Muscle layer of duodenum (tissue), 2 donors: Measurements from ENCODE around the gene TAS2R3.
"Not testable (repeated sequence)": the region's sequence is repeated elsewhere in the genome, so short reads cannot be mapped to it uniquely, and the experiment has no call there.

Source experiments
- H3K27ac ChIP-seq: one replicate; pipeline ENCODE4 v1.7.0; 2013; ENCODE audit warnings: mild to moderate bottlenecking, low read length
- H3K27me3 ChIP-seq: one replicate; pipeline ENCODE4 v1.7.0; 2013; ENCODE audit warnings: low read depth, mild to moderate bottlenecking, control low read depth, low read length
- H3K36me3 ChIP-seq, 2 donors: one replicate each; pipeline ENCODE4 v1.7.0; 2013; ENCODE audit warnings: low read length in 2 of 2, control low read depth in 1 of 2, mild to moderate bottlenecking in 1 of 2; ENCODE audit not compliant: insufficient read depth in 2 of 2, control insufficient read depth in 1 of 2
- H3K4me1 ChIP-seq, 2 donors: one replicate each; pipeline ENCODE4 v1.7.0; 2013; ENCODE audit warnings: low read length in 2 of 2, mild to moderate bottlenecking in 2 of 2, control low read depth in 1 of 2, moderate library complexity in 1 of 2; ENCODE audit not compliant: insufficient read depth in 2 of 2, control insufficient read depth in 1 of 2
- H3K4me3 ChIP-seq, 2 donors: one replicate each; pipeline ENCODE4 v1.7.0; 2013; ENCODE audit warnings: low read length in 2 of 2, low read depth in 1 of 2, mild to moderate bottlenecking in 1 of 2
- H3K9me3 ChIP-seq, 2 donors: one replicate each; pipeline ENCODE4 v1.7.0; 2013; ENCODE audit warnings: low read length in 2 of 2, control low read depth in 1 of 2, mild to moderate bottlenecking in 1 of 2; ENCODE audit not compliant: control insufficient read depth in 1 of 2
- donor health status: healthy.

The TAS2R3 gene

DNA sequence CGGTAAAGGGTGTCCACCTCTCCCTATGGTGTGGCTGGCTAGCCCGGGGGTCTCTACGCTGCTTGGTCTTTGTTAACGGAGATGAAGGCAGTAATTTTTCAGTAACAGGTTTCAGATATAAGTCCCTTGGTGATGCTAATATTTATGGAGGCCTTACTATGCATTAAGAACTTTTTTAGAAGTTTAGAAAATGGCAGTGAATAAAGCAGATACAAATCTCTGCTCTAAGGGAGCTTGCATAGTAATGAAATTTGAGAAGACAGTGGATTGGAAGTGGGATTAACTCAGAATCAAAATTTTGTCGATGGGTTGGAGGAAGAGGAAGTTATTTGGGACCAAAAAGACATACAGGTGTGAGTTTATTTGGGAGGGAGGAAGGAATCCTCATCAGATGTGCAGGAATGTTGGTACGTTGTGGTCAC, 25.3 kb upstream of the TAS2R3 start:
- peak overlapping the region; percentile 81 to 91 for H3K4me3 ChIP-seq
- no peaks in the 10 kb centered on the region for H3K9me3 ChIP-seq
- H3K27me3 ChIP-seq, result no peaks in the 10 kb centered on the region
- H3K27ac ChIP-seq, result peak overlapping the region; percentile 93
- H3K36me3 ChIP-seq, result peaks cover 23 to 29% of the 10 kb centered on the region in 2 donors
- H3K4me1 ChIP-seq, result peaks cover 6 to 21% of the 10 kb centered on the region in 2 donors

DNA sequence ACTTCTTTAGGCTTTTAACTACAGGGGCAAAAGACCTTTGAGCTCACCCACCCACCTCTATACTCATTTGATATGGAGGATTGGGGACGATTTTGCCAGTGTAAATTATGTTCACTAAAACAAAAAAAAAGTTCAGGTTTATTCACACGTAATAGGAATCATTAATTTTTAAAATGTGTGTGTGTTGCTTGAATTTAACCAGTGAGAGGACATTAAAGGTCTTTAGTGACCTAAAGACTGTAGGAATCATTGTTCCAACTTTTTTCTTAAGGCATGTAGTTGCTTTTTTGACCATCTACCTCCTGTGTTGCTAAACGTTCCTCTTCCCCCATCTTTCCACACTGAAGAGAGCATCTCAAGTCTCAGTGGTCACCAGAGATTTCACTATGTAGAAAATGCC, 24.6 kb upstream of the TAS2R3 start:
- no peak overlapping the region for H3K27ac ChIP-seq
- peaks cover 30 to 35% of the 10 kb centered on the region in 2 donors for H3K36me3 ChIP-seq

DNA sequence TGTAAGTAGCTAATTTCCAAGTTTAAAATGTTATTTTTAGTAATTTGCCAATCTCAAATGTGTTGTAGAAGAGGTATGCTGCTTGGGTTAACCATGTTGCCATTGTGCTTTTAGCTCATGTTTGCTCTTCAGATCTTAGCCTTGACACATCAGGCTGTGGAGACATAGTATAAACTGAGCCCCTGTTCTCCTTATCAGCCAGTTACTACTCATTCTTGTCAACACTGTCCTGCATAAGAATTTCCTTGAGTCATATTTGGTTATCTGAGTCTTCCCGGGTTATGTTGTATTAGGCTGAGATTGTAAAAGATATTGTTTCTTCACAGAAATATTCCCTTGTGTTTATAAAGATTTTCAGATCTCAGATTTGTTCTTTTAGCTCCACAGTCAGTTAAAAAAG, 21.7 kb upstream of the TAS2R3 start:
- no peak overlapping the region for H3K4me3 ChIP-seq
- H3K9me3 ChIP-seq, result no peaks in the 10 kb centered on the region
- H3K4me1 ChIP-seq, result peaks cover 6 to 16% of the 10 kb centered on the region in 2 donors
- H3K27ac ChIP-seq, result no peak overlapping the region
- no peaks in the 10 kb centered on the region for H3K27me3 ChIP-seq
- peaks cover 41 to 56% of the 10 kb centered on the region in 2 donors for H3K36me3 ChIP-seq

More for the DNA sequence above, 24.6 kb upstream of the TAS2R3 start:
- no peaks in the 10 kb centered on the region for H3K27me3 ChIP-seq
- peak overlapping the region; percentile 81 to 91 for H3K4me3 ChIP-seq
- no peaks in the 10 kb centered on the region for H3K9me3 ChIP-seq
- H3K4me1 ChIP-seq, result peaks cover 6 to 21% of the 10 kb centered on the region in 2 donors

DNA sequence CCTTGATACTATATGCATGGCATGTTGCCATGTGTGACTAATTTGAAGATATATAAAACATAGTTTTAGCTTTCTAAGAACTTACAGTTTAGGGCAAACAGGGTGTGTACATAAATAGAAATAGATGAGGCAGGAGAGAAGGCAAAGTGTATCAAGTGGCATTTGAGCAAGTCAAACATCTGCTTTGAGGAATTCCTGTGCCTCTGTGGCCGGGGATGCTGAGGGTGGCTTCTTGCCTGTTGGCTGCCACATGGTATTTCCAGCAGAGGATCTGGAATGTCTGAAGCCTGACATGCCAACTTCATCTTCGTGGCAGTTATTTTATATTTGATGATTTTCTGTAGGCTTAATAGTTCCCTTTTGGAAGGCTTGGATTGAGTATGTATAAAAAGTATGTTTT, 19.8 kb upstream of the TAS2R3 start:
- no peaks in the 10 kb centered on the region for H3K9me3 ChIP-seq
- H3K36me3 ChIP-seq, result peaks cover 51 to 65% of the 10 kb centered on the region in 2 donors
- H3K27me3 ChIP-seq, result no peaks in the 10 kb centered on the region
- no peak overlapping the region for H3K4me3 ChIP-seq
- peaks cover 2 to 10% of the 10 kb centered on the region in 2 donors for H3K4me1 ChIP-seq
- no peak overlapping the region for H3K27ac ChIP-seq

DNA sequence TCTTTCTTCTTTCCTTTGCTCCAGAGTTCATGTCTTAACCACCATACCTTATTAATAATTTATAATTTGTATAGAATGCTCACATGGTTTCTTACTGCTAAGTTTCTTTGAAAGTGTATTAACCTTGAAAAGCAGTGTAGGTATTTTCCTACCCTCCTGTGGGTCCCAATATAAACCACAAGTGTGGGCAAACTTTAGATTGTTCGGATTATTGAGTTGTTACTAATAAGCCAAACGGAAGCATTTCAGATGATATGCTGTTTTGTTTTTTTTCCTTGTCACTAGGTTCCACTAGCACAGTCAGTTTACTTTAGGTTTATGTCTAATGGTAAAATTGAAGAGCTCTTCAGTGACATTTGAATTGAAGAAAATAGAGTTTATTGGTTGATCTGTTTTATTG, 15.5 kb upstream of the TAS2R3 start:
- H3K27me3 ChIP-seq, result no peaks in the 10 kb centered on the region
- H3K4me3 ChIP-seq, result no peak overlapping the region
- peaks cover 7 to 13% of the 10 kb centered on the region in 2 donors for H3K9me3 ChIP-seq
- no peak overlapping the region for H3K27ac ChIP-seq
- H3K4me1 ChIP-seq, result no peaks in the 10 kb centered on the region
- peaks cover 63 to 79% of the 10 kb centered on the region in 2 donors for H3K36me3 ChIP-seq

DNA sequence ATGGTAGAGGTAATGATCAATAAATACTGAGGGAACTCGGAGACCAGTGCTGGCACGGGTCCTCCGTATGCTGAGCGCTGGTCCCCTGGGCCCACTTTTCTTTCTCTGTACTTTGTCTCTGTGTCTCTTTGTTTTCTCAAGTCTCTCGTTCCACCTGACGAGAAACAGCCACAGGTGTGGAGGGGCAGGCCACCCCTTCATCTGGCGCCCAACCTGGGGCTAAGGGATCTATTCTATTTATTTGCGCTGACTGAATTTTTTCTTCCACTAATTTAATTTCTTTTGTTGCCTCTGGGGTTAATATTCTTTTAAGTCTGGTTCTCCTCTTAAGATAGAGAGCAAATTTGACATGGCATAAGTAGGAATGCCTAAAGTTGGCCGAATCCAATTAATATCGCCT, 12.0 kb upstream of the TAS2R3 start:
- H3K4me1 ChIP-seq, H3K4me3 ChIP-seq, H3K27me3 ChIP-seq, H3K27ac ChIP-seq: not testable (repeated sequence)
- H3K9me3 ChIP-seq, result peaks cover 7 to 13% of the 10 kb centered on the region in 2 donors
- peaks cover 54 to 73% of the 10 kb centered on the region in 2 donors for H3K36me3 ChIP-seq

DNA sequence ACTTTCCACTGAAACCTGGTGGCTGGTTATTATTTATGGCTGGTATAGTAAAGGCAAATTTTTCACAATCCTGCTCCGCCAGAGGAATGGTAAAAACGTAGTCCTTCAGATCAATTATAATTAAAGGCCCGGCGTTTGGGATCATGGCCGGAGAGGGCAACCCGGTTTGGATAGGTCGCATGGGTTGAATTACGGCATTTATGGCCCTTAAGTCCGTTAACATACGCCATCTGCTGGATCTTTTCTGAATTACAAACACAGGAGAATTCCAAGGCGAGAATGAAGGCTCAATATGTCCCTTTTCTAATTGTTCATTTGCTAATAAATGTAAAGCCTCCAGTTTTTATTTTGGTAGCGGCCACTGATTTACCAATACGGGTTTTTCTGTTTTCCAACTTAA, 11.3 kb upstream of the TAS2R3 start:
- no peak overlapping the region for H3K27ac ChIP-seq
- H3K9me3 ChIP-seq, result peaks cover 7 to 13% of the 10 kb centered on the region in 2 donors
- H3K4me1 ChIP-seq, result no peaks in the 10 kb centered on the region
- no peaks in the 10 kb centered on the region for H3K27me3 ChIP-seq
- H3K4me3 ChIP-seq, result no peak overlapping the region
- H3K36me3 ChIP-seq, result peaks cover 55 to 80% of the 10 kb centered on the region in 2 donors

DNA sequence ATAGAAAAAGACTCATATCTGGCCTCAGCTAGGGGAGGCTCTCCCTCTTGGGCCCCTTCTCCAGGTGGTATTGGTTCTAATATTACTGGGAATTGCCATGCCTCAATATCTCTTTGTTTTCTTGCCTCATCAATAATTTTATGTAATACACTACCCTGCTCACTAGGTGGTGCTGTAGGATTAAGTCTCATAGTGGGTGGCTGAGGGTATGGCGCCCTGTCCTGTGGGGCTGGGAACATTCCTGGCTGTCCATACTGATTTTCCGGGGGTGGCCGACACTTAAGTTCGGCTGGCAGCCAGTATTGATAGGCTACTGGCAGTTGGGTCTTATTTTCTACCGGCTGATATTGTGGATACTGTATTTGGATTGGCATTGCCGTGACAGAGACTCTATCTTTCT, 9.0 kb upstream of the TAS2R3 start:
- Histone ChIP-seq H3K9me3 (peaks cover 7 to 13% of the 10 kb centered on the region in 2 donors), H3K27ac (no peak overlapping the region), H3K27me3 (no peaks in the 10 kb centered on the region), H3K36me3 (peaks cover 48 to 82% of the 10 kb centered on the region in 2 donors), H3K4me3 (no peak overlapping the region), H3K4me1 (no peaks in the 10 kb centered on the region)

DNA sequence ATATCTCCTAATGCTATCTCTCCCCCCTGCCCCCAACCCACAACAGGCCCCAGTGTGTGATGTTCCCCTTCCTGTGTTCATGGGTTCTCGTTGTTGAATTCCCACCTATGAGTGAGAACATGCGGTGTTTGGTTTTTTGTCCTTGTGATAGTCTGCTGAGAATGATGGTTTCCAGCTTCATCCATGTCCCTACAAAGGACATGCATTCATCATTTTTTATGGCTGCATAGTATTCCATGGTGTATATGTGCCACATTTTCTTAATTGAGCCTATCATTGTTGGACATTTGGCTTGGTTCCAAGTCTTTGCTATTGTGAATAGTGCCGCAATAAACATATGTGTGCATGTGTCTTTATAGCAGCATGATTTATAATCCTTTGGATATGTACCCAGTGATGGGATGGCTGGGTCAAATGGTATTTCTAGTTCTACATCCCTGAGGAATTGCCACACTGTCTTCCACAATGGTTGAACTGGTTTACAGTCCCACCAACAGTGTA, 6.2 kb downstream of the TAS2R3 start:
- H3K36me3 ChIP-seq, H3K4me3 ChIP-seq, H3K27ac ChIP-seq, H3K9me3 ChIP-seq, H3K4me1 ChIP-seq, H3K27me3 ChIP-seq: not testable (repeated sequence)

DNA sequence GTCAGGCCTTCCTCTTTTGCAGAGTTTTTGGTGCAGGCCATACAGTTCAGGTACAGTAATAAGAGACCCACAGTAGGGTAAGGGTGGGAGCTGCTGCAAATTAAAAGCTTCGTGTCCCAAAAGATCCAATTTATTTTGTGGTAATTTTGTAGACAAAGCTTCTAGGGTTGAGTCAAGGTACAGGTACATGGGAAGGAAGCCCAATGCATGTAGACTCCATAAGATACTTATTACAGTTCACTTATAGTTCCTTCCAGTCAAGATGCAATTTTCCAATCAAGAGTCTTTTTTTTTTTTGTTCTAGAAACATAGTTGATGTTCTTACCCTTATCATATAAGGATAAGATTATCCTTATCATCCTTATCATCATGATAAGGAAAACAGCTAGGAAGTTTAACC, 12.5 kb downstream of the TAS2R3 start, which contains the start of gene TAS2R4:
TAS2R4 (plus strand) TSS at position 301 of the 400 bp plus-strand sequence. CDS start 1,815 bp downstream, outside the sequence.
- Histone ChIP-seq H3K36me3 (peaks cover 15 to 34% of the 10 kb centered on the region in 2 donors), H3K9me3 (peaks cover 0 to 4% of the 10 kb centered on the region in 2 donors), H3K4me1 (no peaks in the 10 kb centered on the region), H3K27me3 (no peaks in the 10 kb centered on the region), H3K27ac (no peak within 1 kb of the TSS), H3K4me3 (no peak within 1 kb of the TSS)

DNA sequence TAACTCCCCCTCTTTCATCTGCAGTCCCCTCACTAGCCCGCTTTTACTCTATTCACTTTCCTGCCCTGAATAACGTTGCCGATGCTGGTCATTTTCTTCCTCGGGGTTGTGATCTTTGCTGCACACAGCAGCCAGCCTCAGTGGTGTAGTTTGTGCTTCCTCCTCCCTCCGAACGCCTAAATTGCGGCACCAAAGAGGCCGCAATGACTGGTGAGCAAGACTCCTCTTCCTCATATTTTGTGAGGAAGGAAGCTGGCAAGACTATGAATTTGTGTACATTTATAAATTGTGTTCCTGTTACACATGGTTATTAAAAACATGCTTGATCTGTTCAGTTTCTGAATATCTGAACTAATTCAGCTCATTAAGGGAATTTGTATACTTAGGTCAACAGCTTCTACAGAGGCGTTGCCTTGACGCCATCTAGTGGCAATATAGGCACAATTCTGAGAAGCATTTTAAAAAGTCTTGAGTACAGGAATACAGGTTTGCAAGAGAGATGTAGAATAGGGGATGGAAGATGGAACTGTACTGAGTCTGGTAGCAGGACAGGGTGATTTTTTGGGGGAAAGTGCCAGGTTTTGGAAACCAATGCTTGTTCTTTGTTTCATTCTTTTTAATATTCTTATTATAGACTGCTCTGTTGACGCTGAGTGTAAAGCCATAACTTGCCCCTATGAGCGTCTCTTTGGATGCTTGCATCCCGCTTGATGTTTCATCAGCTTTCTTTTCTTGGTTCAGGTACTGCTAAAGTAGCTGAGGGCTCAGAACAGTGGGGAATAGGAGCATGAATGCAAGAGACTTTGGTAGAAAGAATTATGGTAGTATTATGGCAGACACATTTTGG, 22.0 kb downstream of the TAS2R3 start:
- H3K4me1 ChIP-seq, result no peaks in the 10 kb centered on the region
- H3K9me3 ChIP-seq, result no peaks in the 10 kb centered on the region
- H3K27ac ChIP-seq, result no peak overlapping the region
- no peaks in the 10 kb centered on the region for H3K27me3 ChIP-seq
- H3K36me3 ChIP-seq, result peaks cover 0 to 4% of the 10 kb centered on the region in 2 donors
- no peak overlapping the region for H3K4me3 ChIP-seq
